MCF 10A (cell line): Measurements from ENCODE around the gene HAUS8. TPM values are rescaled to one million over a fixed set of nuclear protein-coding genes. Genes with fewer than 3 reads are reported as not detected.

Experiments used
- BruUV-seq: library from RNA; stranded (reverse); fragments of 400-500 nt; replicated peaks from 2 replicates; lab custom pipeline; 2021; lab: Mats Ljungman, UMichigan
- CTCF ChIA-PET: fragments of 300-600 bp; sonication (Branson Sonifier 250); formaldehyde crosslinking; extraction: SDS; loops from one replicate; lab custom pipeline; 2021; ENCODE audit warnings: antibody characterized with exemption, inconsistent platforms; lab: Yijun Ruan, JAX
- POLR2A ChIA-PET: fragments of 300-600, 350-650 bp; sonication (Branson Sonifier 250); formaldehyde crosslinking; extraction: SDS; loops from one replicate; lab custom pipeline; 2020; ENCODE audit warnings: antibody characterized with exemption, inconsistent platforms; lab: Yijun Ruan, JAX
- DNase-seq: peaks from one replicate; pipeline ENCODE4 v3.0.0-alpha.2; 2018; ENCODE audit not compliant: unreplicated experiment
- H3K27ac Mint-ChIP-seq: one replicate; pipeline ENCODE4 v1.8.0; 2022; ENCODE audit warnings: mild to moderate bottlenecking, low read depth, mixed read lengths; ENCODE audit not compliant: unreplicated experiment
- H3K27me3 Mint-ChIP-seq: one replicate; pipeline ENCODE4 v1.8.0; 2022; ENCODE audit warnings: mixed read lengths; ENCODE audit not compliant: insufficient read depth, unreplicated experiment
- H3K36me3 Mint-ChIP-seq: one replicate; pipeline ENCODE4 v1.8.0; 2022; ENCODE audit warnings: mild to moderate bottlenecking, moderate library complexity, mixed read lengths; ENCODE audit not compliant: insufficient read depth, unreplicated experiment
- H3K4me1 Mint-ChIP-seq: one replicate; pipeline ENCODE4 v1.8.0; 2022; ENCODE audit warnings: mixed read lengths; ENCODE audit not compliant: insufficient read depth, unreplicated experiment
- H3K4me3 Mint-ChIP-seq: one replicate; pipeline ENCODE4 v1.8.0; 2022; ENCODE audit warnings: mild to moderate bottlenecking, moderate library complexity, mixed read lengths; ENCODE audit not compliant: unreplicated experiment
- H3K9me3 Mint-ChIP-seq: one replicate; pipeline ENCODE4 v1.8.0; 2022; ENCODE audit warnings: mixed read lengths; ENCODE audit not compliant: unreplicated experiment
- CTCF ChIP-seq: fragments of 200-600 bp; IDR thresholded peaks from one replicate; pipeline ENCODE4 v1.8.0; 2022; ENCODE audit warnings: antibody characterized with exemption, mild to moderate bottlenecking; ENCODE audit not compliant: unreplicated experiment
- intact Hi-C: fragments of 100-400 bp; cut with micrococcal nuclease; formaldehyde crosslinking; loops from 2 replicates; pipeline ENCODE4 v1.14.1; 2022
- total RNA-seq: library from RNA; stranded (reverse); gene quantifications from 2 replicates; pipeline ENCODE4 v1.2.3, GENCODE V29; 2022

The HAUS8 gene
- total RNA-seq, 1 experiment from 2014 or later: 8.4 TPM

DNA sequence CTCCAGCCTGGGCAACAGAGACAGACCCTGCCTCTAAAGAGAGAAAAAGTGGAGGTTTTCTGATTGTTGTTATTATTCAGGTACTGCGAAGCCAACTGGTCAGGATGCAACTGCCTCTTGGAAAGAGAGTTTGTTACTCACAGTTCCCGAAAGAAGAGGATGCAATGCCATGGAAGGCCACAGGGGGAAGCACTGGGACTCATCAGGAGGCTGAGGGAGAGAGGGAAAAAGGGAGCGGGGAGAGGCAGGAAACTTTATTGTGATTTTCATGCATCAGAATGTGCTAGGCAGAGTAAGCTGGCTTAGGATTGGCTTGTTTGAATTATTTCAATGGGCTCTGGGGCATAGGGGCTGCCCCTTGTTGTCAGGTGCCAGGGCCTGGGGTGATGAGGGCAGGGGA, 27.9 kb upstream of the HAUS8 start:
- no TSS peak for BruUV-seq
- Mint-ChIP-seq H3K27me3 (no peaks in the 10 kb centered on the region), H3K4me1 (peaks cover 9% of the 10 kb centered on the region), H3K27ac (no peak overlapping the region), H3K9me3 (peaks cover 8% of the 10 kb centered on the region), H3K4me3 (no peak overlapping the region), H3K36me3 (peaks cover 11% of the 10 kb centered on the region)
- peak; percentile 44 for TF ChIP-seq CTCF
- CTCF ChIA-PET: interaction anchor here (0.5 kb wide), 1 partner anchor 284 kb away, joined by 4 read pairs; no protein-coding TSS in a partner anchor
- intact Hi-C loops: no loop called here
- peak; percentile 60 for DNase-seq
- POLR2A ChIA-PET: no interaction called here

DNA sequence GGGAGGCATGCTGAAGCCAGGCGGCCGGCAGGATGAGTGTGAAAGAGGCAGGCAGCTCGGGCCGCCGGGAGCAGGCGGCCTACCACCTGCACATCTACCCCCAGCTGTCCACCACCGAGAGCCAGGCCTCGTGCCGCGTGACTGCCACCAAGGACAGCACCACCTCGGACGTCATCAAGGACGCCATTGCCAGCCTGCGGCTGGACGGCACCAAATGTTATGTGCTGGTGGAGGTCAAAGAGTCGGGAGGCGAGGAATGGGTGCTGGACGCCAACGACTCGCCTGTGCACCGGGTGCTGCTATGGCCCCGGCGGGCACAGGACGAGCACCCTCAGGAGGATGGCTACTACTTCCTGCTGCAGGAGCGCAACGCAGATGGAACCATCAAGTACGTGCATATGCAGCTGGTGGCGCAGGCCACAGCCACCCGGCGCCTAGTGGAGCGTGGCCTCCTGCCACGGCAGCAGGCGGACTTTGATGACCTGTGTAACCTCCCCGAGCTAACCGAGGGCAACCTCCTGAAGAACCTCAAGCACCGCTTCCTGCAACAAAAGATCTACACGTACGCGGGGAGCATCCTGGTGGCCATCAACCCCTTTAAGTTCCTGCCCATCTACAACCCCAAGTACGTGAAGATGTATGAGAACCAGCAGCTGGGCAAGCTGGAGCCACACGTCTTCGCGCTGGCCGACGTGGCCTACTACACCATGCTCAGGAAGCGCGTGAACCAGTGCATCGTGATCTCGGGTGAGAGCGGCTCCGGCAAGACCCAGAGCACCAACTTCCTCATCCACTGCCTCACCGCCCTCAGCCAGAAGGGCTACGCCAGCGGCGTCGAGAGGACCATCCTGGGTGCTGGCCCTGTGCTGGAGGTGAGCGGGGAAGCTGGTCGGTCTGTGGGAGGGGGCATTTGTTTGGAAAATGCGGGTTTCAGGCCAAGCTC, 26.7 kb upstream of the HAUS8 start:
- H3K27ac Mint-ChIP-seq: no peak overlapping the region
- H3K9me3 Mint-ChIP-seq: peaks cover 8% of the 10 kb centered on the region
- intact Hi-C loops: no loop called here
- no peaks in the 10 kb centered on the region for H3K27me3 Mint-ChIP-seq
- H3K4me3 Mint-ChIP-seq: no peak overlapping the region
- CTCF ChIA-PET: no interaction called here
- no peak for TF ChIP-seq CTCF
- no peak for DNase-seq
- peaks cover 11% of the 10 kb centered on the region for H3K36me3 Mint-ChIP-seq
- POLR2A ChIA-PET: interaction anchor here (0.6 kb wide), 1 partner anchor 837 kb away, joined by 3 read pairs; no protein-coding TSS in a partner anchor
- BruUV-seq: TSS peak; percentile 27
- peaks cover 13% of the 10 kb centered on the region for H3K4me1 Mint-ChIP-seq

- DNase-seq: no peak
- peaks cover 13% of the 10 kb centered on the region for H3K4me1 Mint-ChIP-seq
- no peak for TF ChIP-seq CTCF
- peak overlapping the region; percentile 27 for H3K27ac Mint-ChIP-seq
- POLR2A ChIA-PET: interaction anchor here (0.6 to 0.7 kb wide), 2 partner anchors 21 to 32 kb away, joined by 3 read pairs; no protein-coding TSS in a partner anchor
- no peak overlapping the region for H3K4me3 Mint-ChIP-seq
- intact Hi-C loops: no loop called here
- peaks cover 14% of the 10 kb centered on the region for H3K36me3 Mint-ChIP-seq
- peaks cover 6% of the 10 kb centered on the region for H3K9me3 Mint-ChIP-seq
- no peaks in the 10 kb centered on the region for H3K27me3 Mint-ChIP-seq
- BruUV-seq: no TSS peak
- CTCF ChIA-PET: interaction anchor here (0.6 to 0.7 kb wide), 3 partner anchors 18 to 185 kb away, joined by 3 to 5 read pairs (median 3); no protein-coding TSS in a partner anchor
Observed at GRCh38 chr19:17098326-17098725, 23.1 kb upstream of the HAUS8 start.

DNA sequence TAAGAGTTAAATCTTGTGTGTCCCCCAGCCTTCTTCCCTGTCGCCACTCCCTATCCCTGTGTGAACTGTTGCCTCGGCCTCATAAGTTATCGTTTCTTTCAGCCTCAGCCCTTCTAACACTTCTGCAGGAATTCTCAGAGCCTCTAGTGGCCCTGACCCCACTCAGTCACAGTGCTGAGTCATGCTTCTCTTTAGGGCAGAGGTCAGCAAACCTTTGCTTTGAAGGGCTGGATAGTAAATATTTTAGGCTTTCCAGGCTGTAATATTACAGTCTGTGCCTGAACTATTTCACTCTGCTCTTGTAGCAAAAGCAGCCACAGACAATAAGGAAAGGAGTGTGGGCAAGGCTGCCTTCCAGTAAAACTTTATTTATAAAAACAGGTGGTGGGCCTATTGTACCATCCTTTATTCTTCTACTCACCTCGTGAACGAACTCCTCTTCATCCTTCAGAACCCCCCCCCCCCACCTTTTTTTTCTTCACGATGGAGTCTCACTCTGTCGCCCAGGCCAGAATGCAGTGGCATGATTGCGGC, 22.4 kb upstream of the HAUS8 start:
- H3K36me3 Mint-ChIP-seq: peaks cover 7% of the 10 kb centered on the region
- POLR2A ChIA-PET: interaction anchor here (0.7 kb wide), 1 partner anchor 21 kb away, joined by 3 read pairs; no protein-coding TSS in a partner anchor

More for the DNA sequence above, 22.4 kb upstream of the HAUS8 start:
- intact Hi-C loops: no loop called here
- Mint-ChIP-seq H3K27ac (peak overlapping the region; percentile 15), H3K9me3 (no peaks in the 10 kb centered on the region), H3K4me3 (no peak overlapping the region), H3K4me1 (peaks cover 13% of the 10 kb centered on the region), H3K27me3 (no peaks in the 10 kb centered on the region)
- peak; percentile 52 for DNase-seq
- CTCF ChIA-PET: interaction anchor here (0.6 to 1.0 kb wide), 3 partner anchors 11 to 209 kb away, joined by 4 to 5 read pairs (median 5); no protein-coding TSS in a partner anchor
- TF ChIP-seq CTCF: no peak
- BruUV-seq: no TSS peak
